ENCODE measurements around the gene PRG3. TPM values are rescaled to one million over a fixed set of nuclear protein-coding genes. Genes with fewer than 3 reads are reported as not detected.

PRG3 gene
- total RNA-seq, 1 experiment from 2014 or later = not detected

DNA sequence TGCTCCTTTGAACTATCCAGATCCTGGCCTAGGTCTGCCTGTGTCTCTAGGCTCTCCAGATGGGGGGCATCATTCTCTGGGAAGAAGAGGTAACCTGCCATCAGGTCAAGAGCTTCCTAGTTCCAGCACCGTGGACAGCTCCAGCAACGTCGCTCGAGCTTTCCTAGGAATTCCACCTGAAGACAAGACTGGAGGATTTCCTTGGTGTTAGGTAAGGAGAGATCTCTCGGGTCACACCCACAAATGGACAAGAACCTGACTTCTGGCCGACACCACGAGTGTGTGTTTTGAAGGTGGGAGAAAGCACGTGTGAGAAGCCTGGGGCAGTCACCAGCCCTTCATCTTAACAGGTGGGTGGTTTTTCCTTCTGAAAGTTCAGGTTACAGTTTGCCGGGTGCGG, 1.2 kb downstream of the PRG3 start (continued):
- TF ChIP-seq, protein P1, sequence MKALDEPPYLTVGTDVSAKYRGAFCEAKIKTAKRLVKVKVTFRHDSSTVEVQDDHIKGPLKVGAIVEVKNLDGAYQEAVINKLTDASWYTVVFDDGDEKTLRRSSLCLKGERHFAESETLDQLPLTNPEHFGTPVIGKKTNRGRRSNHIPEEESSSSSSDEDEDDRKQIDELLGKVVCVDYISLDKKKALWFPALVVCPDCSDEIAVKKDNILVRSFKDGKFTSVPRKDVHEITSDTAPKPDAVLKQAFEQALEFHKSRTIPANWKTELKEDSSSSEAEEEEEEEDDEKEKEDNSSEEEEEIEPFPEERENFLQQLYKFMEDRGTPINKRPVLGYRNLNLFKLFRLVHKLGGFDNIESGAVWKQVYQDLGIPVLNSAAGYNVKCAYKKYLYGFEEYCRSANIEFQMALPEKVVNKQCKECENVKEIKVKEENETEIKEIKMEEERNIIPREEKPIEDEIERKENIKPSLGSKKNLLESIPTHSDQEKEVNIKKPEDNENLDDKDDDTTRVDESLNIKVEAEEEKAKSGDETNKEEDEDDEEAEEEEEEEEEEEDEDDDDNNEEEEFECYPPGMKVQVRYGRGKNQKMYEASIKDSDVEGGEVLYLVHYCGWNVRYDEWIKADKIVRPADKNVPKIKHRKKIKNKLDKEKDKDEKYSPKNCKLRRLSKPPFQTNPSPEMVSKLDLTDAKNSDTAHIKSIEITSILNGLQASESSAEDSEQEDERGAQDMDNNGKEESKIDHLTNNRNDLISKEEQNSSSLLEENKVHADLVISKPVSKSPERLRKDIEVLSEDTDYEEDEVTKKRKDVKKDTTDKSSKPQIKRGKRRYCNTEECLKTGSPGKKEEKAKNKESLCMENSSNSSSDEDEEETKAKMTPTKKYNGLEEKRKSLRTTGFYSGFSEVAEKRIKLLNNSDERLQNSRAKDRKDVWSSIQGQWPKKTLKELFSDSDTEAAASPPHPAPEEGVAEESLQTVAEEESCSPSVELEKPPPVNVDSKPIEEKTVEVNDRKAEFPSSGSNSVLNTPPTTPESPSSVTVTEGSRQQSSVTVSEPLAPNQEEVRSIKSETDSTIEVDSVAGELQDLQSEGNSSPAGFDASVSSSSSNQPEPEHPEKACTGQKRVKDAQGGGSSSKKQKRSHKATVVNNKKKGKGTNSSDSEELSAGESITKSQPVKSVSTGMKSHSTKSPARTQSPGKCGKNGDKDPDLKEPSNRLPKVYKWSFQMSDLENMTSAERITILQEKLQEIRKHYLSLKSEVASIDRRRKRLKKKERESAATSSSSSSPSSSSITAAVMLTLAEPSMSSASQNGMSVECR (CRISPR knock-in tag; IDR thresholded peaks at IDR 0.05; ENCODE audit: borderline replicate concordance) = peak; percentile 77; the same call in 1 of the 2 replicates
- TF ChIP-seq, protein P2, sequence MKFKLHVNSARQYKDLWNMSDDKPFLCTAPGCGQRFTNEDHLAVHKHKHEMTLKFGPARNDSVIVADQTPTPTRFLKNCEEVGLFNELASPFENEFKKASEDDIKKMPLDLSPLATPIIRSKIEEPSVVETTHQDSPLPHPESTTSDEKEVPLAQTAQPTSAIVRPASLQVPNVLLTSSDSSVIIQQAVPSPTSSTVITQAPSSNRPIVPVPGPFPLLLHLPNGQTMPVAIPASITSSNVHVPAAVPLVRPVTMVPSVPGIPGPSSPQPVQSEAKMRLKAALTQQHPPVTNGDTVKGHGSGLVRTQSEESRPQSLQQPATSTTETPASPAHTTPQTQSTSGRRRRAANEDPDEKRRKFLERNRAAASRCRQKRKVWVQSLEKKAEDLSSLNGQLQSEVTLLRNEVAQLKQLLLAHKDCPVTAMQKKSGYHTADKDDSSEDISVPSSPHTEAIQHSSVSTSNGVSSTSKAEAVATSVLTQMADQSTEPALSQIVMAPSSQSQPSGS (CRISPR knock-in tag; IDR thresholded peaks at IDR 0.05; ENCODE audit: borderline replicate concordance, low read depth) = no peak
- no peak for TF ChIP-seq MYBL2 (CRISPR knock-in tag; IDR thresholded peaks at IDR 0.05)
- TF ChIP-seq ZBTB21 (CRISPR knock-in tag; IDR thresholded peaks at IDR 0.05; ENCODE audit: borderline replicate concordance) = no peak
- TF ChIP-seq, protein P3, sequence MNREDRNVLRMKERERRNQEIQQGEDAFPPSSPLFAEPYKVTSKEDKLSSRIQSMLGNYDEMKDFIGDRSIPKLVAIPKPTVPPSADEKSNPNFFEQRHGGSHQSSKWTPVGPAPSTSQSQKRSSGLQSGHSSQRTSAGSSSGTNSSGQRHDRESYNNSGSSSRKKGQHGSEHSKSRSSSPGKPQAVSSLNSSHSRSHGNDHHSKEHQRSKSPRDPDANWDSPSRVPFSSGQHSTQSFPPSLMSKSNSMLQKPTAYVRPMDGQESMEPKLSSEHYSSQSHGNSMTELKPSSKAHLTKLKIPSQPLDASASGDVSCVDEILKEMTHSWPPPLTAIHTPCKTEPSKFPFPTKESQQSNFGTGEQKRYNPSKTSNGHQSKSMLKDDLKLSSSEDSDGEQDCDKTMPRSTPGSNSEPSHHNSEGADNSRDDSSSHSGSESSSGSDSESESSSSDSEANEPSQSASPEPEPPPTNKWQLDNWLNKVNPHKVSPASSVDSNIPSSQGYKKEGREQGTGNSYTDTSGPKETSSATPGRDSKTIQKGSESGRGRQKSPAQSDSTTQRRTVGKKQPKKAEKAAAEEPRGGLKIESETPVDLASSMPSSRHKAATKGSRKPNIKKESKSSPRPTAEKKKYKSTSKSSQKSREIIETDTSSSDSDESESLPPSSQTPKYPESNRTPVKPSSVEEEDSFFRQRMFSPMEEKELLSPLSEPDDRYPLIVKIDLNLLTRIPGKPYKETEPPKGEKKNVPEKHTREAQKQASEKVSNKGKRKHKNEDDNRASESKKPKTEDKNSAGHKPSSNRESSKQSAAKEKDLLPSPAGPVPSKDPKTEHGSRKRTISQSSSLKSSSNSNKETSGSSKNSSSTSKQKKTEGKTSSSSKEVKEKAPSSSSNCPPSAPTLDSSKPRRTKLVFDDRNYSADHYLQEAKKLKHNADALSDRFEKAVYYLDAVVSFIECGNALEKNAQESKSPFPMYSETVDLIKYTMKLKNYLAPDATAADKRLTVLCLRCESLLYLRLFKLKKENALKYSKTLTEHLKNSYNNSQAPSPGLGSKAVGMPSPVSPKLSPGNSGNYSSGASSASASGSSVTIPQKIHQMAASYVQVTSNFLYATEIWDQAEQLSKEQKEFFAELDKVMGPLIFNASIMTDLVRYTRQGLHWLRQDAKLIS (CRISPR knock-in tag; IDR thresholded peaks at IDR 0.05; ENCODE audit: borderline replicate concordance) = no peak
- TF ChIP-seq GTF2I (CRISPR knock-in tag; conservative IDR thresholded peaks at IDR 0.05) = no peak
- TF ChIP-seq, protein P4, sequence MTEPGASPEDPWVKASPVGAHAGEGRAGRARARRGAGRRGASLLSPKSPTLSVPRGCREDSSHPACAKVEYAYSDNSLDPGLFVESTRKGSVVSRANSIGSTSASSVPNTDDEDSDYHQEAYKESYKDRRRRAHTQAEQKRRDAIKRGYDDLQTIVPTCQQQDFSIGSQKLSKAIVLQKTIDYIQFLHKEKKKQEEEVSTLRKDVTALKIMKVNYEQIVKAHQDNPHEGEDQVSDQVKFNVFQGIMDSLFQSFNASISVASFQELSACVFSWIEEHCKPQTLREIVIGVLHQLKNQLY (CRISPR knock-in tag; IDR thresholded peaks at IDR 0.05) = no peak
- no peak for TF ChIP-seq ETV6 (CRISPR knock-in tag; IDR thresholded peaks at IDR 0.05)
- TF ChIP-seq, protein P5, sequence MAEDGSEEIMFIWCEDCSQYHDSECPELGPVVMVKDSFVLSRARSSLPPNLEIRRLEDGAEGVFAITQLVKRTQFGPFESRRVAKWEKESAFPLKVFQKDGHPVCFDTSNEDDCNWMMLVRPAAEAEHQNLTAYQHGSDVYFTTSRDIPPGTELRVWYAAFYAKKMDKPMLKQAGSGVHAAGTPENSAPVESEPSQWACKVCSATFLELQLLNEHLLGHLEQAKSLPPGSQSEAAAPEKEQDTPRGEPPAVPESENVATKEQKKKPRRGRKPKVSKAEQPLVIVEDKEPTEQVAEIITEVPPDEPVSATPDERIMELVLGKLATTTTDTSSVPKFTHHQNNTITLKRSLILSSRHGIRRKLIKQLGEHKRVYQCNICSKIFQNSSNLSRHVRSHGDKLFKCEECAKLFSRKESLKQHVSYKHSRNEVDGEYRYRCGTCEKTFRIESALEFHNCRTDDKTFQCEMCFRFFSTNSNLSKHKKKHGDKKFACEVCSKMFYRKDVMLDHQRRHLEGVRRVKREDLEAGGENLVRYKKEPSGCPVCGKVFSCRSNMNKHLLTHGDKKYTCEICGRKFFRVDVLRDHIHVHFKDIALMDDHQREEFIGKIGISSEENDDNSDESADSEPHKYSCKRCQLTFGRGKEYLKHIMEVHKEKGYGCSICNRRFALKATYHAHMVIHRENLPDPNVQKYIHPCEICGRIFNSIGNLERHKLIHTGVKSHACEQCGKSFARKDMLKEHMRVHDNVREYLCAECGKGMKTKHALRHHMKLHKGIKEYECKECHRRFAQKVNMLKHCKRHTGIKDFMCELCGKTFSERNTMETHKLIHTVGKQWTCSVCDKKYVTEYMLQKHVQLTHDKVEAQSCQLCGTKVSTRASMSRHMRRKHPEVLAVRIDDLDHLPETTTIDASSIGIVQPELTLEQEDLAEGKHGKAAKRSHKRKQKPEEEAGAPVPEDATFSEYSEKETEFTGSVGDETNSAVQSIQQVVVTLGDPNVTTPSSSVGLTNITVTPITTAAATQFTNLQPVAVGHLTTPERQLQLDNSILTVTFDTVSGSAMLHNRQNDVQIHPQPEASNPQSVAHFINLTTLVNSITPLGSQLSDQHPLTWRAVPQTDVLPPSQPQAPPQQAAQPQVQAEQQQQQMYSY (CRISPR knock-in tag; IDR thresholded peaks at IDR 0.05) = no peak
- no peak for TF ChIP-seq ZNF671 (CRISPR knock-in tag; IDR thresholded peaks at IDR 0.05)
- TF ChIP-seq, protein P6, sequence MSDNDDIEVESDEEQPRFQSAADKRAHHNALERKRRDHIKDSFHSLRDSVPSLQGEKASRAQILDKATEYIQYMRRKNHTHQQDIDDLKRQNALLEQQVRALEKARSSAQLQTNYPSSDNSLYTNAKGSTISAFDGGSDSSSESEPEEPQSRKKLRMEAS (CRISPR knock-in tag; IDR thresholded peaks at IDR 0.05) = no peak
- no peak for TF ChIP-seq ZNF138 (CRISPR knock-in tag; conservative IDR thresholded peaks at IDR 0.05)
- TF ChIP-seq TP53 (CRISPR knock-in tag; IDR thresholded peaks at IDR 0.05) = no peak
- TF ChIP-seq, protein P7, sequence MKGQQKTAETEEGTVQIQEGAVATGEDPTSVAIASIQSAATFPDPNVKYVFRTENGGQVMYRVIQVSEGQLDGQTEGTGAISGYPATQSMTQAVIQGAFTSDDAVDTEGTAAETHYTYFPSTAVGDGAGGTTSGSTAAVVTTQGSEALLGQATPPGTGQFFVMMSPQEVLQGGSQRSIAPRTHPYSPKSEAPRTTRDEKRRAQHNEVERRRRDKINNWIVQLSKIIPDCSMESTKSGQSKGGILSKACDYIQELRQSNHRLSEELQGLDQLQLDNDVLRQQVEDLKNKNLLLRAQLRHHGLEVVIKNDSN (CRISPR knock-in tag; IDR thresholded peaks at IDR 0.05) = peak; percentile 58; the same call in 1 of the 2 replicates
- TF ChIP-seq MXD4 (CRISPR knock-in tag; IDR thresholded peaks at IDR 0.05; ENCODE audit: borderline replicate concordance) = no peak
- TF ChIP-seq HMGA2 (CRISPR knock-in tag; IDR thresholded peaks at IDR 0.05) = no peak
- TF ChIP-seq, protein P8, sequence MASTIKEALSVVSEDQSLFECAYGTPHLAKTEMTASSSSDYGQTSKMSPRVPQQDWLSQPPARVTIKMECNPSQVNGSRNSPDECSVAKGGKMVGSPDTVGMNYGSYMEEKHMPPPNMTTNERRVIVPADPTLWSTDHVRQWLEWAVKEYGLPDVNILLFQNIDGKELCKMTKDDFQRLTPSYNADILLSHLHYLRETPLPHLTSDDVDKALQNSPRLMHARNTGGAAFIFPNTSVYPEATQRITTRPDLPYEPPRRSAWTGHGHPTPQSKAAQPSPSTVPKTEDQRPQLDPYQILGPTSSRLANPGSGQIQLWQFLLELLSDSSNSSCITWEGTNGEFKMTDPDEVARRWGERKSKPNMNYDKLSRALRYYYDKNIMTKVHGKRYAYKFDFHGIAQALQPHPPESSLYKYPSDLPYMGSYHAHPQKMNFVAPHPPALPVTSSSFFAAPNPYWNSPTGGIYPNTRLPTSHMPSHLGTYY (CRISPR knock-in tag; IDR thresholded peaks at IDR 0.05) = no peak

Measured in WTC11 (cell line).